CD4-positive, alpha-beta T cell treated with Interleukin-10 for 1 hour (primary cell): ENCODE data around the gene TUT4.

Experiments used
- DNase-seq: peaks from one replicate; pipeline ENCODE4 v3.0.0-alpha.2; 2020

Gene TUT4

DNA sequence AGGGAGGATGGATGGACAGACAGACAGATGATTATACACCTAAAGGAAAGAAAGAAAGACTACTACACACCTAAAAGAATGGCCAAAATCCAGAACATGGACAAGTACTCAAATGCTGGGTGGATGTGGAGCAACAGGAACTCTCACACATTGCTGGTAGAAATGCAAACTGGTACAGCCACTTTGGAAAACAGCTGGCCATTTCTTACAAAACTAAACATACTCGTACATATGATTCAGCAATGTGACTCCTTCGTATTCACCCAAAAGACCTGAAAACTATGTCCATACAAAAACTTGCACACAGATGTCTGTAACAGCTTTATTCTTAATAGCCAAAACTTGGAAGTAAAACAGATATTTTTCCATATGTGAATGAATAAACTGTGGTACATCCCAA, 97.2 kb downstream of the TUT4 start:
- no peak for DNase-seq

DNA sequence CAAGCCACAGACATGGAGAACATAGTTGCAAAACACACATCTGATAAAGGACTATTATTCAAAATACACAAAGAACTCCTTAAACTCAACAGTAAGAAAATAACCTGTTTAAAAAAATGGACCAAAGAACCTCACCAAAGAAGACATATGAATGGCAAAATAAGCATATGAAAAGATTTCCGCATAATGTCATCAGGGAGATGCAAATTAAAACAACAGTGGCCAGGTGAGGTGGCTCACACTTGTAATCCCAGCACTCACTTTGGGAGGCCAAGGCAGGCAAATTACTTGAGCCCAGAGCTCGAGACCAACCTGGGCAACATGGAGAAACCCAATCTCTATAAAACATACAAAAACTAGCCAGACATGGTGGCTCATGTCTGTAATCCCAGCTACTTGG, 98.1 kb downstream of the TUT4 start:
- no peak for DNase-seq

DNA sequence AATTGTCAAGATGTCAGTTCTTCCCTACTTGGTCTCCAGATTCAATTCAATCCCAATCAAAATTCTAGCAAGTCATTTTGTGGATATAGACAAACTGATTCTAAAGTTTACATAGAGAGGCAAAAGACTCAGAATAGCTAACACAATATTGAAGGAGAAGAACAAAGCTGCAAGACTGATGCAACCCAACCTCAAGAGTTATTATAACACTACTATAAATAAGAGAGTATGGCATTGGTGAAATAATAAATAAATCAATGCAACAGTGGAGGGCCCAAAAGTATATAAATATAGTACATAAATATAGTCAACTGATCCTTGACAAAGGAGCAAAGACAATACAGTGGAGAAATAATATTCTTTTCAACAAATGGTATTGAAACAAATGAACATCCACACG, 98.8 kb downstream of the TUT4 start:
- no peak for DNase-seq

DNA sequence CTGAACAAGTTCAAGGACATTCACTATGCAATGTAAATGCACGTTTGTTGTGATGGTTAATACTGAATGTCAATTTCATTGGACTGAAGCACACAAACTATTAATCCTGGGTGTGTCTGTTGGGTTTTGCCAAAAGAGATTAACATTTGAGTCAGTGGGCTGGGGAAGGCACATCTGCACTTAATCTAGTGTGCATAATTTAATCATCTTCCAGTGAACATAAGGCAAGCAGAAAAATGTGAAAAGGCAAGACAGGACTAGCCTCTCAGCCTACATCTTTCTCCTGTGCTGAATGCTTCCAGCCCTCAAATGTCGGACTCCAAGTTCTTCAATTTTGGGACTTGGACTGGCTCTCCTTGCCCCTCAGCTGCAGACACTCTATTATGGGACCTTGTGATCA, 108.4 kb downstream of the TUT4 start:
- DNase-seq: no peak

DNA sequence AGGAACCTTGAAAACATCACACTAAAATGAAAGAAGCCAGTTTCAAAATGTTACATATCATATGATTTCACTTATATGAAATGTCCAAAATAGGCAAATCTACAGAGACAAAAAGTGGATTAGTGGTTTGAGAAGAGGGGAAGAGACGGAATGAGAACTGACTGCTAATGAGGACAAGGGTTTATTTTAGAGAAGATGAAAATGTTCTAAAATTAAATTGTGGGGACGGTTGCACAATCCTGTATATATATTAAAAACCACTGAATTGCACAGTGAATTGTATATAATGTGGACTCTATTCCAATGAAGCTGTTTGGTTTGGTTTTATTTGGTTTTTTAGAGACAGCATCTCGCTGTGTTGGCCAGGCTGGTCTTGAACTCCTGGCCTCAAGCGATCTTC, 112.9 kb downstream of the TUT4 start:
- DNase-seq: no peak

DNA sequence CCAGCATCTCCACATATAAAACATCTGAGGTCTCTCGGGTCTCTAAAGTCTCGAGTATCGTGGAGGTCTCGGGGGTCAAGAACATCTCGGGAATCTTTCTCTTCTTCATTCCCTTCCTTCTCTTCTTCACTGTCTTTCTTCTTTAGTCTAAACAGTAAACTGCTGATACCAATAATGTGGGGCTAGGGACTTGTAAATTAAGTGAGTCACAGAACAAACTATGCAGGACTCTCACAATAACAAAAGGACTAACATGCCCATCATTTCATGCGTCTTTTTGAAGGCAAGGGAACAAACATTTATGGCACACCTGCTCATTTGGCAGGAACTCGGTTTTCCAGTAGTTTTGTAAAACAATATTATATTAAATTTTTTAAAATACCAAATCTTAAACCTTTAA, 116.1 kb downstream of the TUT4 start:
- no peak for DNase-seq

DNA sequence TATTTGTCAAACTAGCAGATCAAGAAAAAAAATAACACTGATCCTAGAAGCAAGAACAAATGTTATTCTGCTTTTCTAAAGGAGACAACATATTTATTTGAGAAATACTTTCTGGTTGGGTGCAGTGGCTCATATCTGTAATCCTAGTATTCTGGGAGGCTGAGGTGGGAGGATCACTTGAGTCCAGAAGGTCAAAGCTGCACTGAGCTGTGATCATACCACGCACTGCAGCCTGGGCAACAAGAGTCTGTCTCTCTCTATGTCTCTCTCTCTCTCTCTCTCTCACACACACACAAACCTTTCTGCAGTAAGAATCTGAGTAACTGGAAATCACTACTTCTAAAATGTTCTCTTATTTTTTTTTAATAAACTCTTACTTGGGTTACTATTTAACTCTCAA, 117.2 kb downstream of the TUT4 start:
- no peak for DNase-seq

DNA sequence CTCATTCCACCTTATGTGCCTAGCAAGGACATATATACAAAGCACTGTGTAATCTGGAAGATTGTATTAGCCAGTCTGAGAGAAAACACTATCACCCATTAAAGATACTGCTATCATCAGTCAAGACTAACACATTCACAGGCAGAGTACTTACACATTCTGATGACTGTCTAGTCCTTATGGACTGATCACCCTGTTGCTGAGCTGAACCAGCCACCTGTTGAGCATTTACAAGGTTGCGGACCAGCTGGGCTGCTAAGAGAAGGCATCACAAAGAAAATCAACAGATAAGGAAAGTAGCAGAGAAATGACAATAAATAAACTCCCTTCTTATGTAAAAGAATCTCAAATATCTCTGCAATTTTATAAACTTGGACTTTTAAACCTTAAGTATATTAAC, 117.7 kb downstream of the TUT4 start:
- DNase-seq: no peak

DNA sequence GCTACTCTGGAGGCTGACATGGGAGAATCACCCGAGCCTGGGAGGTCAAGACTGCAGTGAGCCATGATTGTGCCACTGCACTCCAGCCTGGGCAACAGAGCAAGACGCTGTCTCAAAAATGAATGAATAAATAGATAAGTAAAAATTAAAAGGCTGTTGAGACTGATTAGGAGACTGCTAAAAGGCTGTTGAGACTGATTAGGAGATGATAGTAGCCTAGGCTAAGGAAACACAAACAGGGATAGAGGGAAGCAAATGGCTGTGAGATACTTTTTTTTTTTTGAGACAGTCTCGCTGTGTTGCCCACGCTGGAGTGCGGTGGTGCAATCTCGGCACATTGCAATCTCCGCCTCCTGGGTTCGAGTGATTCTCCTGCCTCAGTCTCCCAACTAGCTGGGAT, 120.1 kb downstream of the TUT4 start:
- DNase-seq: no peak

DNA sequence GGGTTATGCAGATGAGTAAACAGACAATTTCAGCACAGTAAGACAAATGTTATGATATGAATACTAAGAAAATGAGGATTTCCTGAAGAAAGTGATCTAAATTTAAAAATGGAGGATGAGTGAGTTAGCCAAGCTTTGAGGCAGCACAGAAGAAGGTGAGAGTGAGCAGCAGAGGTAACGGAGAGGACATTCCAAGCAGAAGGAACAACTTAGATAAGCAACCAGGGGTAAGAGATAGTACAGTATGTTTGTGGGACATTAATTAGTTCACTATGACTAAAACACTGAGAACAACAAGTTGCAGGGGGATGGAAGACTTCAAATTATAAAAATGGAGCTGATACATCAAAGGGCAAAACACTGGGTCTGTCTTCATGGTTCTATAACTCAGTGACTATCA, 125.7 kb downstream of the TUT4 start:
- no peak for DNase-seq

DNA sequence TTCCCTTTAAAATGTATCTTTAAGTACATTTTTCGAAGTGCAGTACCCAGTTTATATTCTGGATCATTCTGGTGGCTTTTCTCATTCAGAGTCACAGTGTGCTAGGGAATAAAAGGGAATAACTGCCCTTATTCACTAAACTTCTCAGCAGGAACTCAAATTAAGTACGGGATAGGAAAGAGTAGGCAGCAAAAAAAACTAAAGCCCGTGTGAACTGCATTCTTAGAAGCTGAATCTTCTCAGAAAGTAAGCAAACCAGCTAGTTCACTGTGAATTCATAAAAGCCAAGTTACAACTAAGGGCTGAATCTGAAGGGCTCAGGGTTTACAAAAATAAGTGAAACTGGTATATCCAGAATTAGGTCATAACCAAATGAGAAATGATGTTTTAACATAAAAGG, 126.5 kb downstream of the TUT4 start:
- no peak for DNase-seq

DNA sequence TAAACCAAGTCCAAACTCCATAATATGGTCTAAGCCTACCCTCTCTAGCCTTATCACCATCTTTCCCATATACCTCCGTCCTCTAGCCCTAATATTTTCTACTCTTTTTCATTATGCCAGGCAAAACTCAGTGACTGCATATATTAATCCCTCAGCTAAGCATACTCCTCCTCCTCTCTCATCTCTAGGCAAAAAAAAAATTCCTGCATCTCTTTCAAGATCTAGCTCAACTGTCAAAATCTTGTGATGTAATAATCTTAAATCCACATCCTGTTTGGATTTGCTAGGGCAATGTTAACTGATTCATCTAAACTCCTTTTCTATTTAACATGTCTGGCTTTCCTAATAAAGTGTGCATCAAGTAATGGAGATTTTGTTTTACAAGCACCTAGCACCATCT, 128.1 kb downstream of the TUT4 start:
- peak; percentile 17 for DNase-seq

DNA sequence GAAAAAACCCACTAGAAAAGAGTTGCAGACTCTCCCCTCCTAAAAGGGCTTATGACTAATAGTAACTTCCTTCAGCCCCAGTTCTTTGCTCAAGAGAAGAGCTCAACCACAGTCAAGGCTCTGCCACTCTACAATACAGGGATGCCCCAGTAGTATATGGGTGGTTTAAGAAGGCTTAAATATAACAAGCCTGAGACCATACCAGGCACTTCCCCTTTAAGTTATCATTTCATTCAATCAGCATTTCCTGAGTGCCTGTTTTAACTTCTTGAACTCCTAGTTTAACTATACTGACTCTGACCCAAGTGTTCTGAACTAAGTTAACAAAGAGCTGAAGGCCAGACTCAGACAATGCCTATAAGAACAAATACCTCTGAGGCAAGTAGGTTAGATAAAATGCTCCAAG, 128.7 kb downstream of the TUT4 start:
- peak; percentile 76 for DNase-seq

DNA sequence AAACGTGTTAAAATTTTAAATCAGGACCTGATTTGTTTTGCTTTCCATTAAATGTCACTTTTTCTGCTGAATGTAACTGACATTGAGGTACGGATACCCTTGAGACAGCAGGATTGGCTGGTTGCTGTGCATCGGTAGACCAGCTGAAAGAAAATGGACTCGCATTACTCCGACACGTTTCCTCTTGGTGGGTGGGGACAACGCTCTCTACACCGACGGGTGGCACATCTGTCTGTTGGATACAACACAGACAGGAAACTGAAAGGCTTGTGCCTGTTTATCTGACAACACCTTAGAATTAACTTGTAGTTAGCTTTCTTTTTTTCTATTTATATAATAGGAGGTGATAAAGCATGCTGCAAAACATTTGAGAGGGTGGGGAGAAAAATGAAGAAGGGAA, 129.1 kb downstream of the TUT4 start:
- peak; percentile 86 for DNase-seq

DNA sequence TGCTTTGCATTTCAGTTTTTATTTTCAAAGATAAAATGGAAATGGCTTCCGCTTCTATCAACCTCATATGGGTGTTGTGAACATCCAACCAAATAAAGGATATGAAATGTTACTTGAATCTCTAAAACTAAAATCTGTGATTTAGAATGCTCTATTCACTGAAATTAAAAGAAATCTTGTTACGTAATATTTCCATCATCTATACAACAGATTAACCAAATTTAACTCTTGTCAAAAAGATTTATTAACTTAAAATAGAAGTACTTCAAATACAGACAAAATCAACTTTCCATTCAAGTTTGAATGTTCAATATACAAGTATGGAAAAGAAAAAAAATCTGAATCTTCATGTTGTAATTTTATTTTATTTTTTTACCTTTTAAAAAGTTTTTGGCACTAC, 129.8 kb downstream of the TUT4 start:
- DNase-seq: no peak

DNA sequence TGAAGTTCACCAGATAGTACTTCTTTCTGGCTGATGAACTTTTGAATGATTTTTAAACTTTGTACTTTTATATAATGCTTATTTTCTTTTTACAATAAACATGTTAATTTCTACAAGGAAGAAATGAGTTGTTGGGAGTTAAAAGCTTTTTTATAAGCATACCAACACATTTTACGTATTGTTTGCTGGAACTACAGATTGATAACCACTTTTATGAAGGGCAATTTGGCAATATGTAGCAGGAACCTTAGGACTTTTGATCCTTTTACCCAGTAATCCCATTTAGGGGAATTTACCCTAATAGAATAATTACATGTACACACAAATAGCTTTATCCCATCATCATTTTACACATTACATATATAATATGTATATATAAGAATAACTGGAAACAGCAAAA, 132.2 kb downstream of the TUT4 start:
- DNase-seq: no peak

DNA sequence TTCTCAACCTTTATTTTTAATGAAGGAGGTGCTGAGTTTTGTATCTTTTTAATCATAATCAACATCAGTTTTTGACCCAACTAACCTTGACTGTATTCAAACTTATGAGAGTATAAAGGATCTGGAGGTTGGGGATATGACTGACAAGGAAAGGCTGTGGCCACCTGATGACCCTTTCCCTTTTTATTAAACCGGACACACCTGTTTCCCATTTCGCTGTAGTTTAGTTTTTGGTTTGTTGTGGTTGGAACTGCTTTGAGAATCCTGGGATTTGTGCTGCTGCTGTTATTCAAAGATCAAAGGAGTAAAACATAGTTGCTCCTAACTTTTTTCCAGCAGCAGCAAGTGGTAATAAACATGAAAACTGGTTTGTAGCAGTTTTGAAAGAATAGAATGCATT, 136.1 kb downstream of the TUT4 start:
- no peak for DNase-seq

DNA sequence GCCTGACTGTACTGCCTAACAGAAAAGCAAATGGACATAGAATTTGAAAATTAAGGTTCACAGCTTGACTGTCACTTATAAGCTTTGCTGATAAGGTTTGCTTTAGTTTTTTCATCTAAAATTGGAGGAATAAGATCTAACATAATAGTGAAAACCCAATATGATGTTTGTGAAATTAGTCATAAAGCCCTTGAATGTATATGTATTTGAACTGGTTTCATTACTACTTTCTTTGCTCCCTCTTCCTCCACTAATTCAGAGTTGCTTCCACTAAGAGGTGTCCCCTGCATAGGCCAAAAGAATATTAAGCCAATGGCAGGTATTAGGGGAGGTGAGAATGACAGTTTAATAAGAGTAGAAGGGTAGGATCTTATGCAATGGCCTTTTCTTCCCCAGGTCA, 137.9 kb downstream of the TUT4 start:
- DNase-seq: no peak

DNA sequence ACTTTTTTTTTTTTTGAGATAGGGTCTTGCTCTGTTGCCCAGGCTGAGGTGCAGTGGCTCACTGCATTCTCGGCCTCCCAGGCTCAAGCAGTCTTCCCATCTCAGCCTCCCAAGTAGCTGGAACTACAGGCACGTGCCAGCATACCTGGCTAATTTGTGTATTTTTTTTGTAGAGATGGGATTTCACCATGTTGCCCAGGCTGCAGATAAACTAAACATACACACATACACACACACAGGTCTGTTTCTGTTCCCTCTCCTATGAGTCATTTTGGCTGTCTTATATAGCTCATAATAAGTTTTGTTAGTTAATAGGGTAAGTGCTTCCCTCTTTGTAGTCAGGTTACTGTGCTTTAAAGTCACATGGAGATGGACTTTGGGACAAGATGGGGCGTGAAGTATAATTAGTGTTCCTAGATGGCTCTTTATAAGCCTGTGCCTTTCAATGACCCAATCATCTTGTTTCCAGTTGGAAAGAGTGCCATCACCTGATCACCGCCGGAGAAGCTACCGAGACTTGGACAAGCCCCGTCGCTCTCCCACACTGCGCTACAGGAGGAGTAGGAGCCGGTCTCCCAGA, 139.4 kb downstream of the TUT4 start:
- DNase-seq: no peak

DNA sequence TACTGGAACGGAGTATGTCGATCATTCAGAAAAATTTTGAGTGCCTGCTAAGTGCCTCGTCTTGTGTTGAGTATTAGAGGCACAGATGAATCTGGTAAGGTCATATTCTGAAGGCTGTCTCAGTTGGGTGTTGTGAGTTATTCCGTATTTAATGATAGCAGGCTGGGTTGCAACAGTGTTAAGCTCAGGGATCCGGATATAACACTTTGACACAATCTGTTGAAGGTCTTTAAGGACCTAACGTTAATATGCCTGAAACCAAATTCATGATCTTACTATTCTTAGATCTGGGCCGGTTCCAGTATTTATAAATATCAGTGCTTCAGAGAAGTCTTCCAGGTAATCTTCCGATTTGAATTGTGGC, 147.9 kb downstream of the TUT4 start:
- DNase-seq: no peak

DNA sequence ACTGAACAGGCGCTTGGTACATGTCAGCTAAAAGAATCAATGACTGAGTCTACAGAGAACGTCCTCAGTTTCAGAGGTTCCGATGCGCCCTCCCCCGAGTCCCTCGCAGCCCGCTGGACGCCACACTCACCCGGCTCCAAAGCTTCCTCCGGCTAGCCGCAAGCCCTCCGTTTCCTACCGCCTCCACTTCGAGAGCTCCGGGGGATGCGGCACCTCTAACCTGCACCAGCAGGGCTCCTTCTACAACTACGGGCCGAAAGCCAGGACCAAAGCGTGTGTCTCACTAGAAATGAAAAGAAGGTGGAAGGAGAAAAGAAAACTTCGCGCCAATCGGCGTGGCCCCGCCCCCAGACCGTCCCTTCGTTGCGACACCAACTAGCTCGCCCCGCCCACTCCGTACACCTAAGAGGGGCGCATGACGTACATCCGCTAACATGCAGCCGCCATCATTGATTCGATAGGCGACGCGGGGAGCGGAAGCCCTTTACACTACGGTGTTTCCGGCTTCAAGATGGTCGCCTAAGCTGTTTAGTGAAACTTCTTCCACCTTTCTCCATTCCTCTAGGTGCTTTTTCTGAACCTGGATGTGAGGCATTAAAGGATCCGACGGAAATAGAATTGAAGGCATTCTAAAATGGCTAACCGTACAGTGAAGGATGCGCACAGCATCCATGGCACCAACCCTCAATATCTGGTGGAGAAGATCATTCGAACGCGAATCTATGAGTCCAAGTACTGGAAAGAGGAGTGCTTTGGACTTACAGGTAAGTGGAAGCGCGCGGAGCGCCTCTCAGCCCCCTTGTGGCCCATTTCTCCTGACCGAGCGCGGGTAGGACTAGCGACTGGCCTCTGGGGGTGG, 148.5 kb downstream of the TUT4 start, which contains the start of the genes ORC1 and PRPF38A:
Gene ORC1, minus strand, starts transcription at position 308 of the 859 bp plus-strand sequence. CDS start 2,200 bp downstream, outside the sequence.
Gene PRPF38A, plus strand, starts transcription at position 487 of the 859 bp plus-strand sequence. Its CDS starts 148 bp downstream, at position 635.
- DNase-seq: peak; percentile 97

DNA sequence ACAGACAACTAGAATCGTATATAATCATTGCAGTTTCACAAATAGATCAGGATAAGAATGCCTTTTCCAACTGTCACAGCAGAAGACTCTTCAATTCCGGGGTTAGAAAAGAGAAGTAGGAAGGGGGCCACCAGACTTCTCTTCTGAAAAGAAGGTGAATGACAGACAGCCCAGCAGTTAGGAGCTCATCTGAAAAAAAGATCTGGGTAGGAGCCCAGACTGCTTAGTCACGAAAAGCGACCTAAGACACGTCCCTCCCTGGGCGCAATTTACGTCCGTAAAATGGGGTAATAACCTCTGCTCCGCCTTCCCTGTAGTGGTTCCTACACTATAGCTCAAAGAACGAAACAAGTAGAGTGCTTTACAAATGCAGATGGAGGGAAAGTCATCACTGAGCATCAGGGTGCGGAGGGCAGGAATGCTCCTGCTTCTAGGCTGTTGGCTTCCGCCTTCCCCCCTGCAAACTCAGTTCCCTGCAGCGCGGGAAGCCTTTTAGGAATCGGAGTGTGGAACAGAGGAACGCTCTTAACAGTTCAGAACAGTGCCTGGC, 149.3 kb downstream of the TUT4 start:
- peak; percentile 60 for DNase-seq

DNA sequence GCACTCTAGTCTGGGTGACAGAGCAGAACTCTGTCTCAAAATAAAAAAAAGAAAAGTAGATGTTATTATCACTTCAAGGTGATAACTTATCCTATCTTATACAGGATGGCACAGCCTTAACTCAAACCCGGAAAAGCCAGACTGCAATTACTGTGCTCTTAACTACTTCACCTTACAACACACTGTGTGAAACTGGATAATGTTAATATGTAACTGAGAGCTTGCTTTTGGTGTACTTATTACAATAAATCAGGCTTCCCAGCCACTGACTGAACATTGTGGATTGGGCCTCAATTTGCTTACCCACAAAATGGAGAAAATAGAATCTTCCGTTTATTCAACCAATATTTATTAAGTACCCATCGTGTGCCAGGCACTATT, 150.0 kb downstream of the TUT4 start:
- DNase-seq: no peak

DNA sequence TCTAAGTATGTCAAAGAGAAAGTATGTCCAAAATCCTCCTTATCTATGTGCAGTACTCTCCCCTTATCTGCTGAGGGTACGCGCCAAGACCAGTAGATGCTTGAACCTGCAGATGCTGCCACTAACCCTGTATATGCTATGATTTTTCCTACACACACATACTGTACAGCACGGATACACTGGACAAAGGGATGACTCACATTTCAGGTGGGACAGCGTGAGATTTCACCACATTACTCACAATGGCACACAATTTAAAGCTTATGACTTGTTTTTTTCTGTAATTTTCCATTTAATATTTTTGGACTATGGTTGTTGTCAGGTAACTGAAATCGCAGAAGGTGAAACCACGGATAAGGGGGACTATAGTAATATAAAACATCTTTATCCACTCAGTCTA, 152.8 kb downstream of the TUT4 start:
- DNase-seq: no peak
